GM12878 (cell line): ENCODE measurements around the gene HMGN3. TPM values are rescaled to one million over a fixed set of nuclear protein-coding genes. Genes with fewer than 3 reads are reported as not detected.

Source experiments
- ATAC-seq: fragments of 200-7000 bp; cut with Tn5 transposase; 3 replicates; pipeline ENCODE4 v1.9.1; 2020; ENCODE audit warnings: mild to moderate bottlenecking, moderate library complexity
- BruUV-seq: library from RNA; stranded (reverse); fragments of 400-500 nt; replicated peaks from 2 replicates; lab custom pipeline; 2021; lab: Mats Ljungman, UMichigan
- CTCF ChIA-PET: fragments of 300-600 bp; sonication (Branson Sonifier 250); formaldehyde crosslinking; extraction: SDS; loops from one replicate; lab custom pipeline; 2021; ENCODE audit warnings: inconsistent platforms; lab: Yijun Ruan, JAX
- POLR2A ChIA-PET: fragments of 350-600 bp; formaldehyde crosslinking; extraction: SDS; loops from one replicate; lab custom pipeline; 2021; ENCODE audit warnings: inconsistent platforms; lab: Charles Lee
- RAD21 ChIA-PET: fragments of 300-600 bp; sonication (Branson Sonifier 250); formaldehyde crosslinking; loops from one replicate; lab custom pipeline; 2023; ENCODE audit warnings: antibody characterized with exemption; ENCODE audit not compliant: unreplicated experiment; lab: Charles Lee
- SMC1A ChIA-PET: fragments of 300-600 bp; sonication (Branson Sonifier 250); formaldehyde crosslinking; loops from one replicate; lab custom pipeline; 2023; ENCODE audit not compliant: unreplicated experiment, uncharacterized antibody; lab: Charles Lee
- DNase-seq: peaks from one replicate; pipeline ENCODE4 v3.0.0-alpha.2; 2011; ENCODE audit warnings: low read depth, low spot score
- FAIRE-seq: peaks from 3 replicates; lab custom pipeline; 2011; peaks lifted over from hg19 to GRCh38; lab: Jason Lieb, UNC
- H2AFZ ChIP-seq: 2 replicates; pipeline ENCODE4 v1.6.0; 2011; ENCODE audit warnings: low read depth, low read length, control low read depth; ENCODE audit not compliant: control insufficient read depth
- H3K27ac ChIP-seq: 2 replicates; pipeline ENCODE4 v1.5.1; 2011; ENCODE audit warnings: control low read depth; ENCODE audit not compliant: control insufficient read depth, insufficient read depth
- H3K27me3 ChIP-seq, 2 experiments: replicated peaks in 1 of 2; 2 replicates each; pipeline versions ENCODE4 v1.6.0 to v1.6.1; 2011; ENCODE audit warnings: low read length in 1 of 2; ENCODE audit not compliant: control insufficient read depth in 2 of 2, insufficient read depth in 2 of 2
- H3K36me3 ChIP-seq, 2 experiments: 2 replicates each; pipeline ENCODE4 v1.5.1; 2011; ENCODE audit warnings: low read length in 1 of 2; ENCODE audit not compliant: control insufficient read depth in 2 of 2, insufficient read depth in 2 of 2
- H3K4me1 ChIP-seq: 2 replicates; pipeline ENCODE4 v1.6.1; 2011; ENCODE audit warnings: mild to moderate bottlenecking, low read length, moderate library complexity, mixed read lengths; ENCODE audit not compliant: control insufficient read depth, insufficient read depth
- H3K4me2 ChIP-seq: 2 replicates; pipeline ENCODE4 v1.6.0; 2011; ENCODE audit warnings: control low read depth; ENCODE audit not compliant: control insufficient read depth, insufficient read depth
- H3K4me3 ChIP-seq: fragments of 200-600 bp; sonication (generic); 2 replicates; pipeline ENCODE4 v1.5.1; 2016
- H3K79me2 ChIP-seq: 2 replicates; pipeline ENCODE4 v1.6.0; 2011; ENCODE audit warnings: low read length; ENCODE audit not compliant: control insufficient read depth, insufficient read depth
- H3K9ac ChIP-seq: 2 replicates; pipeline ENCODE4 v1.8.0; 2011; ENCODE audit warnings: low read length, control low read depth, mixed read lengths; ENCODE audit not compliant: control insufficient read depth, insufficient read depth
- H3K9me3 ChIP-seq: replicated peaks from 3 replicates; pipeline ENCODE4 v1.5.1; 2011; ENCODE audit warnings: mild to moderate bottlenecking, low read length; ENCODE audit not compliant: control insufficient read depth, insufficient read depth
- H4K20me1 ChIP-seq: 2 replicates; pipeline ENCODE4 v1.6.0; 2011; ENCODE audit not compliant: control insufficient read depth, insufficient read depth
- CHD1 ChIP-seq: IDR thresholded peaks from 2 replicates; pipeline ENCODE4 v1.6.1; 2012; ENCODE audit warnings: low read depth, low read length, improper control_type of control experiment
- IKZF2 ChIP-seq, 2 experiments: fragments of 450-650 bp; IDR thresholded peaks; 2 replicates each; pipeline ENCODE4 v1.6.1; 2017; ENCODE audit warnings: mild to moderate bottlenecking in 2 of 2, moderate library complexity in 2 of 2
- MEF2A ChIP-seq: IDR thresholded peaks from 2 replicates; pipeline ENCODE4 v1.6.1; 2011; ENCODE audit warnings: low read depth, mild to moderate bottlenecking, low read length, moderate library complexity; ENCODE audit not compliant: insufficient read depth
- ZNF217 ChIP-seq: fragments of 450-650 bp; IDR thresholded peaks from 2 replicates; pipeline ENCODE4 v1.6.1; 2017; ENCODE audit warnings: antibody characterized with exemption, mild to moderate bottlenecking
- WGBS: methylation state at CpG from one replicate; pipeline ENCODE4 v1.1.6; 2016; ENCODE audit warnings: low lambda C conversion rate; ENCODE audit not compliant: insufficient replicate concordance, insufficient coverage; ENCODE audit errors: missing lambda C conversion rate; 5-methylcytosine and 5-hydroxymethylcytosine counted together
- in situ Hi-C: fragments of 300-500 bp; cut with MboI; formaldehyde crosslinking; loops from 9 replicates; pipeline ENCODE4 v1.14.3; 2018; ENCODE audit warnings: mixed read lengths
- intact Hi-C: fragments of 100-400 bp; cut with micrococcal nuclease; formaldehyde crosslinking; loops from one replicate; pipeline ENCODE4 v1.14.2; 2022; ENCODE audit not compliant: unreplicated experiment
- polyA plus RNA-seq, 11 experiments: library from polyadenylated mRNA; depleted of rRNA in 4 of 11; unstranded in 6 of 11; stranded (reverse) in 5 of 11; fragments of >200 nt; fragmentation: Nextera tagmentation in 4 of 11; fragmentation: Illumina TruSeq in 1 of 11; extraction: Ambion mirVana in 4 of 11; extraction: Trizol in 1 of 11; gene quantifications; 1 replicate in 1 of 11; 2 replicates in 10 of 11; pipeline versions ENCODE4 v1.2.1 to v1.2.3, GENCODE V29; 2011 to 2016; ENCODE audit warnings: inconsistent platforms in 2 of 11, missing spikeins in 2 of 11, low read depth in 1 of 11
- total RNA-seq, 4 experiments: library from RNA; depleted of rRNA in 3 of 4; stranded (reverse); fragments of >200 nt in 3 of 4; fragmentation: Illumina TruSeq in 1 of 4; extraction: Trizol in 1 of 4; gene quantifications; 2 replicates each; pipeline versions ENCODE4 v1.2.1 to v1.2.3, GENCODE V29; 2013 to 2021
- TF ChIP-seq, protein P1 (sequence below): fragments of 450-650 bp; formaldehyde crosslinking; IDR thresholded peaks from 2 replicates; pipeline ENCODE4 v1.4.0; 2020; ENCODE audit warnings: mild to moderate bottlenecking, moderate library complexity
- TF ChIP-seq, protein P2 (sequence below): IDR thresholded peaks from 2 replicates; pipeline ENCODE4 v1.6.1; 2011; ENCODE audit warnings: low read depth, low read length, improper control_type of control experiment, borderline replicate concordance
- TF ChIP-seq, protein P3 (sequence below): IDR thresholded peaks from 2 replicates; pipeline ENCODE4 v1.6.1; 2012; ENCODE audit warnings: low read depth, low read length, improper control_type of control experiment

Gene HMGN3
- total and polyA plus RNA-seq, 10 of the 15 experiments (the other 5 are each of a cell fraction or from before 2014, with no cell fraction given) = 115 to 496 (median 262) TPM

DNA sequence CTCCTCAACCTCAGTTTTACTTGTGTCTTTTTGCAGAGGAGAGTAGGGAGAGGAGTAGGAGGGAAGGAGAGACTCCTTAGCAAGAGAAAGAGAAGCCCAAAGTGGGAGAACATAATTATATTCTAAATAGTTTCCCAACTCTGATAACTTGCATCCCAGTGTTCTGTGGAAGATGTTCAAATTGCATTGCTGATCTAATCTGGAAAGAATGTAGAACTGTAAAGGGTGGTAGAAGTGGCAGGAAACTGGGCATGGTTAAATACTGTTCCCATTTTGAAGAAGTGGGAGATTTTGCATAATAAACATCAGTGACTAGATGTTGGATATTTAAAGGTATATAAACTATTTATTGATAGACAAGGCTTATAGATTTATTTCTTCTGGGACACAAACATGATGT is 42.6 kb upstream of the HMGN3 start (continued):
- TF ChIP-seq, protein P1, sequence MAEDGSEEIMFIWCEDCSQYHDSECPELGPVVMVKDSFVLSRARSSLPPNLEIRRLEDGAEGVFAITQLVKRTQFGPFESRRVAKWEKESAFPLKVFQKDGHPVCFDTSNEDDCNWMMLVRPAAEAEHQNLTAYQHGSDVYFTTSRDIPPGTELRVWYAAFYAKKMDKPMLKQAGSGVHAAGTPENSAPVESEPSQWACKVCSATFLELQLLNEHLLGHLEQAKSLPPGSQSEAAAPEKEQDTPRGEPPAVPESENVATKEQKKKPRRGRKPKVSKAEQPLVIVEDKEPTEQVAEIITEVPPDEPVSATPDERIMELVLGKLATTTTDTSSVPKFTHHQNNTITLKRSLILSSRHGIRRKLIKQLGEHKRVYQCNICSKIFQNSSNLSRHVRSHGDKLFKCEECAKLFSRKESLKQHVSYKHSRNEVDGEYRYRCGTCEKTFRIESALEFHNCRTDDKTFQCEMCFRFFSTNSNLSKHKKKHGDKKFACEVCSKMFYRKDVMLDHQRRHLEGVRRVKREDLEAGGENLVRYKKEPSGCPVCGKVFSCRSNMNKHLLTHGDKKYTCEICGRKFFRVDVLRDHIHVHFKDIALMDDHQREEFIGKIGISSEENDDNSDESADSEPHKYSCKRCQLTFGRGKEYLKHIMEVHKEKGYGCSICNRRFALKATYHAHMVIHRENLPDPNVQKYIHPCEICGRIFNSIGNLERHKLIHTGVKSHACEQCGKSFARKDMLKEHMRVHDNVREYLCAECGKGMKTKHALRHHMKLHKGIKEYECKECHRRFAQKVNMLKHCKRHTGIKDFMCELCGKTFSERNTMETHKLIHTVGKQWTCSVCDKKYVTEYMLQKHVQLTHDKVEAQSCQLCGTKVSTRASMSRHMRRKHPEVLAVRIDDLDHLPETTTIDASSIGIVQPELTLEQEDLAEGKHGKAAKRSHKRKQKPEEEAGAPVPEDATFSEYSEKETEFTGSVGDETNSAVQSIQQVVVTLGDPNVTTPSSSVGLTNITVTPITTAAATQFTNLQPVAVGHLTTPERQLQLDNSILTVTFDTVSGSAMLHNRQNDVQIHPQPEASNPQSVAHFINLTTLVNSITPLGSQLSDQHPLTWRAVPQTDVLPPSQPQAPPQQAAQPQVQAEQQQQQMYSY (CRISPR knock-in tag) = no peak
- TF ChIP-seq IKZF2 (IDR thresholded peaks at IDR 0.05) = no peak

DNA sequence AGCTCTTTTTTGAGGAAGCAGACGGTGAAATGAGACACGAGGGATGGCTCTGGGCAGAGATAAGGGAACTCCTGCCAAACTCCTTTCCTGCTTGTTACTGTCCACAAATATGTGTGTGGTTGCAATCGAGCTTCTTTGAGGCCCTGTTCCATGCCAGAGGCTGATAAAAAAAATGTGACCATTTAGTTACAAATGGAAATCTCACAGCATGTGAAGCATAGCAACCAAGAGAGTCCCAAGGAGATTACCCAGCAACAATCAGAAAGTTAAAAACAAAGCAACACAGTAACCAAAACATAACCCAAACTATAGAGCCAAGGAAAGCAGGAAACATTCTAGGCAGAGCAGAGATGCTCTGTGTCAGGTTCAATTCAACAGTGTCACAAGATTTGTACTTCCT is 35.4 kb upstream of the HMGN3 start:
- 27% methylated on average over 3 of the region's 3 CpGs for WGBS
- intact Hi-C loops = no loop called here
- Histone ChIP-seq H3K9me3 (no peaks in the 10 kb centered on the region), H3K4me2 (no peak overlapping the region), H3K9ac (no peak overlapping the region), H3K36me3 (no peaks in the 10 kb centered on the region), H3K27ac (no peak overlapping the region), H2AFZ (no peak overlapping the region), H3K27me3 (no peaks in the 10 kb centered on the region), H3K4me3 (no peak overlapping the region), H3K79me2 (no peaks in the 10 kb centered on the region), H4K20me1 (no peaks in the 10 kb centered on the region), H3K4me1 (no peaks in the 10 kb centered on the region)
- no peak for ATAC-seq
- no TSS peak for BruUV-seq
- in situ Hi-C loops = no loop called here
- ChIA-PET CTCF (no interaction called here), SMC1A (no interaction called here), RAD21 (no interaction called here), POLR2A (no interaction called here)
- TF ChIP-seq, protein P2, sequence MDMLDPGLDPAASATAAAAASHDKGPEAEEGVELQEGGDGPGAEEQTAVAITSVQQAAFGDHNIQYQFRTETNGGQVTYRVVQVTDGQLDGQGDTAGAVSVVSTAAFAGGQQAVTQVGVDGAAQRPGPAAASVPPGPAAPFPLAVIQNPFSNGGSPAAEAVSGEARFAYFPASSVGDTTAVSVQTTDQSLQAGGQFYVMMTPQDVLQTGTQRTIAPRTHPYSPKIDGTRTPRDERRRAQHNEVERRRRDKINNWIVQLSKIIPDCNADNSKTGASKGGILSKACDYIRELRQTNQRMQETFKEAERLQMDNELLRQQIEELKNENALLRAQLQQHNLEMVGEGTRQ = no peak
- no peak for TF ChIP-seq ZNF217
- TF ChIP-seq, protein P3, sequence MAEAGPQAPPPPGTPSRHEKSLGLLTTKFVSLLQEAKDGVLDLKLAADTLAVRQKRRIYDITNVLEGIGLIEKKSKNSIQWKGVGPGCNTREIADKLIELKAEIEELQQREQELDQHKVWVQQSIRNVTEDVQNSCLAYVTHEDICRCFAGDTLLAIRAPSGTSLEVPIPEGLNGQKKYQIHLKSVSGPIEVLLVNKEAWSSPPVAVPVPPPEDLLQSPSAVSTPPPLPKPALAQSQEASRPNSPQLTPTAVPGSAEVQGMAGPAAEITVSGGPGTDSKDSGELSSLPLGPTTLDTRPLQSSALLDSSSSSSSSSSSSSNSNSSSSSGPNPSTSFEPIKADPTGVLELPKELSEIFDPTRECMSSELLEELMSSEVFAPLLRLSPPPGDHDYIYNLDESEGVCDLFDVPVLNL = no peak
- TF ChIP-seq MEF2A = no peak
- no peak for TF ChIP-seq CHD1
- DNase-seq = no peak
- no peak for FAIRE-seq
